RWPE1 (cell line): Measurements from ENCODE around the gene SLC24A3.

Experiments used
- CTCF ChIA-PET: fragments of 350-600 bp; sonication (Branson Sonifier 250); formaldehyde crosslinking; extraction: SDS; loops from one replicate; lab custom pipeline; 2021; lab: Yijun Ruan, JAX
- POLR2A ChIA-PET: fragments of 400-600 bp; formaldehyde crosslinking; extraction: SDS; loops from one replicate; lab custom pipeline; 2020; ENCODE audit warnings: antibody characterized with exemption; ENCODE audit not compliant: low non-redundant PET; lab: Yijun Ruan, JAX
- DNase-seq: peaks from one replicate; pipeline ENCODE4 v3.0.0; 2012; ENCODE audit warnings: low spot score
- H3K27ac ChIP-seq: fragments of 450-650 bp; 2 replicates; pipeline ENCODE4 v1.5.1; 2017
- CTCF ChIP-seq: fragments of 450-650 bp; conservative IDR thresholded peaks from 2 replicates; pipeline ENCODE4 v1.5.1; 2017; ENCODE audit warnings: low read depth, mild to moderate bottlenecking

Gene SLC24A3

GRCh38 chr20:19554666-19555065 is 342.2 kb downstream of the SLC24A3 start:
- H3K27ac ChIP-seq: no peak overlapping the region
- DNase-seq: no peak
- POLR2A ChIA-PET: no interaction called here
- TF ChIP-seq CTCF: no peak
- CTCF ChIA-PET: interaction anchor here (0.6 kb wide), 1 partner anchor 200 kb away, joined by 4 read pairs; no protein-coding TSS in a partner anchor

GRCh38 chr20:19555726-19556125 is 343.3 kb downstream of the SLC24A3 start:
- no peak for TF ChIP-seq CTCF
- DNase-seq: no peak
- ChIA-PET POLR2A (no interaction called here), CTCF (no interaction called here)
- no peak overlapping the region for H3K27ac ChIP-seq

- no peak for TF ChIP-seq CTCF
- CTCF ChIA-PET: interaction anchor here (0.6 kb wide), 1 partner anchor 184 kb away, joined by 3 read pairs; no protein-coding TSS in a partner anchor
- DNase-seq: no peak
- POLR2A ChIA-PET: no interaction called here
- no peak overlapping the region for H3K27ac ChIP-seq
These were observed 344.8 kb downstream of the SLC24A3 start for GRCh38 chr20:19557291-19557690.

- no peak for DNase-seq
- no peak overlapping the region for H3K27ac ChIP-seq
- TF ChIP-seq CTCF: no peak
- ChIA-PET CTCF (no interaction called here), POLR2A (interaction anchor here (0.6 kb wide), 1 partner anchor 850 kb away, joined by 3 read pairs; no protein-coding TSS in a partner anchor)
These were observed 348.5 kb downstream of the SLC24A3 start for GRCh38 chr20:19560881-19561480.

GRCh38 chr20:19562426-19562825 is 350.0 kb downstream of the SLC24A3 start:
- no peak for TF ChIP-seq CTCF
- POLR2A ChIA-PET: no interaction called here
- DNase-seq: no peak

GRCh38 chr20:19564261-19564660 is 351.8 kb downstream of the SLC24A3 start:
- no peak for DNase-seq
- TF ChIP-seq CTCF: no peak
- ChIA-PET POLR2A (no interaction called here), CTCF (no interaction called here)
- no peak overlapping the region for H3K27ac ChIP-seq

More at GRCh38 chr20:19562426-19562825, 350.0 kb downstream of the SLC24A3 start:
- CTCF ChIA-PET: no interaction called here
- no peak overlapping the region for H3K27ac ChIP-seq
